Measurements from ENCODE around the gene BICC1.

The BICC1 gene

GRCh38 chr10:58653139-58653538 lies 140.5 kb downstream of the BICC1 start:
- Histone ChIP-seq H3K4me3 (ENCODE audit: low read depth, low read length) (no peak overlapping the region), H3K27me3 (no peaks in the 10 kb centered on the region), H3K9me3 (no peaks in the 10 kb centered on the region; the same call in 1 of the 2 replicates), H3K36me3 (no peaks in the 10 kb centered on the region), H3K4me1 (peaks cover 31% of the 10 kb centered on the region)
- no peak for TF ChIP-seq CTCF (IDR thresholded peaks at IDR 0.05; ENCODE audit: low read depth, low read length)
- DNase-seq = no peak

GRCh38 chr10:58660575-58661255 lies 148.0 kb downstream of the BICC1 start:
- Histone ChIP-seq H3K9me3 (no peaks in the 10 kb centered on the region; the same call in 1 of the 2 replicates), H3K27me3 (no peaks in the 10 kb centered on the region), H3K4me3 (ENCODE audit: low read depth, low read length) (no peak overlapping the region), H3K36me3 (no peaks in the 10 kb centered on the region), H3K4me1 (peaks cover 10% of the 10 kb centered on the region)
- DNase-seq = no peak
- TF ChIP-seq CTCF (IDR thresholded peaks at IDR 0.05; ENCODE audit: low read depth, low read length) = no peak

- no peaks in the 10 kb centered on the region; the same call in 1 of the 2 replicates for H3K9me3 ChIP-seq
- TF ChIP-seq CTCF (IDR thresholded peaks at IDR 0.05; ENCODE audit: low read depth, low read length) = no peak
- no peak overlapping the region for H3K4me3 ChIP-seq (ENCODE audit: low read depth, low read length)
- peaks cover 14% of the 10 kb centered on the region for H3K4me1 ChIP-seq
- no peak for DNase-seq
- H3K36me3 ChIP-seq = no peaks in the 10 kb centered on the region
- no peaks in the 10 kb centered on the region for H3K27me3 ChIP-seq
Measured at GRCh38 chr10:58661336-58661735, 148.7 kb downstream of the BICC1 start.

- Histone ChIP-seq H3K36me3 (no peaks in the 10 kb centered on the region), H3K27me3 (no peaks in the 10 kb centered on the region), H3K4me3 (ENCODE audit: low read depth, low read length) (no peak overlapping the region), H3K9me3 (no peaks in the 10 kb centered on the region; the same call in 1 of the 2 replicates), H3K4me1 (peaks cover 14% of the 10 kb centered on the region)
- TF ChIP-seq CTCF (IDR thresholded peaks at IDR 0.05; ENCODE audit: low read depth, low read length) = no peak
- no peak for DNase-seq
Measured at GRCh38 chr10:58661902-58662301, 149.2 kb downstream of the BICC1 start.

GRCh38 chr10:58662314-58662713 lies 149.6 kb downstream of the BICC1 start:
- Histone ChIP-seq H3K9me3 (no peaks in the 10 kb centered on the region), H3K27me3 (no peaks in the 10 kb centered on the region), H3K36me3 (no peaks in the 10 kb centered on the region), H3K4me3 (ENCODE audit: low read depth, low read length) (no peak overlapping the region), H3K4me1 (peaks cover 14% of the 10 kb centered on the region)
- no peak for TF ChIP-seq CTCF (IDR thresholded peaks at IDR 0.05; ENCODE audit: low read depth, low read length)
- DNase-seq = no peak

GRCh38 chr10:58665361-58665760 lies 152.7 kb downstream of the BICC1 start:
- Histone ChIP-seq H3K36me3 (no peaks in the 10 kb centered on the region), H3K4me3 (ENCODE audit: low read depth, low read length) (no peak overlapping the region), H3K4me1 (peaks cover 19% of the 10 kb centered on the region), H3K27me3 (no peaks in the 10 kb centered on the region), H3K9me3 (no peaks in the 10 kb centered on the region)
- TF ChIP-seq CTCF (IDR thresholded peaks at IDR 0.05; ENCODE audit: low read depth, low read length) = no peak
- no peak for DNase-seq
